Prostate gland (tissue), 2 donors: Measurements from ENCODE around the gene TMSB10.

Source experiments
- CTCF ChIP-seq, 4 experiments: fragments of 200-600 bp in 2 of 4; fragments of 450-650 bp in 2 of 4; sonication (generic) in 2 of 4; IDR thresholded peaks; 1 replicate in 3 of 4; 2 replicates in 1 of 4; pipeline ENCODE4 v1.5.1; 2016 to 2019; ENCODE audit warnings: antibody characterized with exemption in 4 of 4, mild to moderate bottlenecking in 2 of 4, moderate library complexity in 2 of 4
- POLR2A ChIP-seq: fragments of 450-650 bp; IDR thresholded peaks from one replicate; pipeline ENCODE4 v1.6.1; 2016; ENCODE audit warnings: antibody characterized with exemption, mild to moderate bottlenecking
- POLR2AphosphoS5 ChIP-seq: sonication (generic); formaldehyde crosslinking; IDR thresholded peaks from one replicate; pipeline ENCODE4 v1.6.1; 2017; ENCODE audit warnings: antibody characterized with exemption

- no peak for TF ChIP-seq CTCF (IDR thresholded peaks at IDR 0.05)
- TF ChIP-seq POLR2A = no peak
- no peak for TF ChIP-seq POLR2AphosphoS5
Observed at GRCh38 chr2:84902526-84902925, 2.9 kb upstream of the TMSB10 start.
